Upper lobe of left lung (tissue), 4 donors: Measurements from ENCODE around the gene NID2.

Experiments
- EP300 ChIP-seq, 4 donors: sonication (generic); formaldehyde crosslinking; IDR thresholded peaks; one replicate each; pipeline ENCODE4 v1.5.1; 2017; ENCODE audit warnings: antibody characterized with exemption in 4 of 4, control low read depth in 2 of 4
- POLR2A ChIP-seq, 4 donors: fragments of 450-650 bp; IDR thresholded peaks; one replicate each; pipeline ENCODE4 v1.5.1; 2016 to 2017; ENCODE audit warnings: antibody characterized with exemption in 4 of 4, mild to moderate bottlenecking in 2 of 4
- TF ChIP-seq, protein P1 (sequence below), 6 experiments: fragments of 450-650 bp in 4 of 6; fragments of 200-600 bp in 2 of 6; sonication (generic) in 2 of 6; IDR thresholded peaks; one replicate each; pipeline ENCODE4 v1.5.1; 2016 to 2019; ENCODE audit warnings: antibody characterized with exemption in 6 of 6

- no peak for TF ChIP-seq POLR2A (IDR thresholded peaks at IDR 0.05)
- TF ChIP-seq, protein P1, sequence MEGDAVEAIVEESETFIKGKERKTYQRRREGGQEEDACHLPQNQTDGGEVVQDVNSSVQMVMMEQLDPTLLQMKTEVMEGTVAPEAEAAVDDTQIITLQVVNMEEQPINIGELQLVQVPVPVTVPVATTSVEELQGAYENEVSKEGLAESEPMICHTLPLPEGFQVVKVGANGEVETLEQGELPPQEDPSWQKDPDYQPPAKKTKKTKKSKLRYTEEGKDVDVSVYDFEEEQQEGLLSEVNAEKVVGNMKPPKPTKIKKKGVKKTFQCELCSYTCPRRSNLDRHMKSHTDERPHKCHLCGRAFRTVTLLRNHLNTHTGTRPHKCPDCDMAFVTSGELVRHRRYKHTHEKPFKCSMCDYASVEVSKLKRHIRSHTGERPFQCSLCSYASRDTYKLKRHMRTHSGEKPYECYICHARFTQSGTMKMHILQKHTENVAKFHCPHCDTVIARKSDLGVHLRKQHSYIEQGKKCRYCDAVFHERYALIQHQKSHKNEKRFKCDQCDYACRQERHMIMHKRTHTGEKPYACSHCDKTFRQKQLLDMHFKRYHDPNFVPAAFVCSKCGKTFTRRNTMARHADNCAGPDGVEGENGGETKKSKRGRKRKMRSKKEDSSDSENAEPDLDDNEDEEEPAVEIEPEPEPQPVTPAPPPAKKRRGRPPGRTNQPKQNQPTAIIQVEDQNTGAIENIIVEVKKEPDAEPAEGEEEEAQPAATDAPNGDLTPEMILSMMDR (IDR thresholded peaks at IDR 0.05): no peak
- TF ChIP-seq EP300 (IDR thresholded peaks at IDR 0.05): no peak
Measured at GRCh38 chr14:52040598-52040997, 28.3 kb downstream of the NID2 start.
